Adrenal gland (tissue), 5 donors: ENCODE measurements around the gene TPH2.

ENCODE experiments used
- POLR2A ChIP-seq, 2 donors: fragments of 450-650 bp; IDR thresholded peaks; one replicate each; pipeline ENCODE4 v1.6.1; 2017; ENCODE audit warnings: antibody characterized with exemption in 2 of 2, mild to moderate bottlenecking in 2 of 2, moderate library complexity in 1 of 2
- TF ChIP-seq, protein P1 (sequence below), 6 experiments: fragments of 450-650 bp in 4 of 6; fragments of 200-600 bp in 2 of 6; sonication (generic) in 1 of 6; IDR thresholded peaks; 1 replicate in 5 of 6; 2 replicates in 1 of 6; pipeline versions ENCODE4 v1.5.1 to v1.8.0; 2016 to 2021; ENCODE audit warnings: antibody characterized with exemption in 6 of 6, mild to moderate bottlenecking in 2 of 6, moderate library complexity in 1 of 6
- donor health status: DM: no; HTN: no; CAD: no.

DNA sequence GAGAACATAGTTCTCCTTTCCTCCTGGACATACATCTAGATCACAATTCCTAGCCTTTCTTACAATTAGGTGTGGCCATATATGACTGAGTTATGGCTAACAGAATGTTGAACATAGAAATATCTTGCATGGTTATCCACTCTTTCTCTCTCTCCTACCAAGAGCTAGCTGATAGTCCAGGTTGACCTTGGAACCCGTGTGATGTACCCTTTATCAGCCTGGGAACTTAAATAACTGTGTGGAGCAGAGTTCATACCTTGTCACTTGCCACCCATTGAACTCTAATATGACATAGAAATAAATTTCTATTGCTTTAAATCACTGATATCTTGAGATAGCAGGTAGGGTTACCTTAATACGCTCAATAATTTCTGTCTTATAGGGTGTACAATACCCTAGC is 115.9 kb downstream of the TPH2 start:
- TF ChIP-seq, protein P1, sequence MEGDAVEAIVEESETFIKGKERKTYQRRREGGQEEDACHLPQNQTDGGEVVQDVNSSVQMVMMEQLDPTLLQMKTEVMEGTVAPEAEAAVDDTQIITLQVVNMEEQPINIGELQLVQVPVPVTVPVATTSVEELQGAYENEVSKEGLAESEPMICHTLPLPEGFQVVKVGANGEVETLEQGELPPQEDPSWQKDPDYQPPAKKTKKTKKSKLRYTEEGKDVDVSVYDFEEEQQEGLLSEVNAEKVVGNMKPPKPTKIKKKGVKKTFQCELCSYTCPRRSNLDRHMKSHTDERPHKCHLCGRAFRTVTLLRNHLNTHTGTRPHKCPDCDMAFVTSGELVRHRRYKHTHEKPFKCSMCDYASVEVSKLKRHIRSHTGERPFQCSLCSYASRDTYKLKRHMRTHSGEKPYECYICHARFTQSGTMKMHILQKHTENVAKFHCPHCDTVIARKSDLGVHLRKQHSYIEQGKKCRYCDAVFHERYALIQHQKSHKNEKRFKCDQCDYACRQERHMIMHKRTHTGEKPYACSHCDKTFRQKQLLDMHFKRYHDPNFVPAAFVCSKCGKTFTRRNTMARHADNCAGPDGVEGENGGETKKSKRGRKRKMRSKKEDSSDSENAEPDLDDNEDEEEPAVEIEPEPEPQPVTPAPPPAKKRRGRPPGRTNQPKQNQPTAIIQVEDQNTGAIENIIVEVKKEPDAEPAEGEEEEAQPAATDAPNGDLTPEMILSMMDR (IDR thresholded peaks at IDR 0.05): no peak
- TF ChIP-seq POLR2A (IDR thresholded peaks at IDR 0.05): no peak
